Thoracic aorta (tissue), 2 donors: ENCODE measurements around the gene RAP1GAP2. TPM values are rescaled to one million over a fixed set of nuclear protein-coding genes. Genes with fewer than 3 reads are reported as not detected.

Experiments
- ATAC-seq: fragments of 150-250 bp; one replicate; pipeline ENCODE4 v1.8.0; 2017; ENCODE audit warnings: low read depth; ENCODE audit not compliant: insufficient number of reproducible peaks, low FRiP score
- DNase-seq: peaks from one replicate; pipeline ENCODE4 v3.0.0-alpha.2; 2020; ENCODE audit warnings: low spot score
- H3K27ac ChIP-seq, 2 donors: fragments of 200-600 bp; sonication (generic); 1 replicate in 1 of 2; 2 replicates in 1 of 2; pipeline ENCODE4 v1.5.1; 2016; ENCODE audit warnings: mild to moderate bottlenecking in 2 of 2, moderate library complexity in 2 of 2
- H3K27me3 ChIP-seq: fragments of 200-600 bp; sonication (generic); replicated peaks from 2 replicates; pipeline ENCODE4 v1.6.0; 2016; ENCODE audit warnings: mild to moderate bottlenecking; ENCODE audit not compliant: insufficient read depth
- H3K36me3 ChIP-seq: fragments of 200-600 bp; sonication (generic); one replicate; pipeline ENCODE4 v1.5.1; 2016
- H3K4me1 ChIP-seq, 2 donors: fragments of 200-600 bp; sonication (generic); 1 replicate in 1 of 2; 2 replicates in 1 of 2; pipeline versions ENCODE4 v1.5.1 to v1.6.0; 2016; ENCODE audit warnings: low read depth in 2 of 2, mild to moderate bottlenecking in 1 of 2; ENCODE audit not compliant: control insufficient read depth in 1 of 2
- H3K4me3 ChIP-seq: fragments of 200-600 bp; sonication (generic); 2 replicates; pipeline ENCODE4 v1.5.1; 2016; ENCODE audit warnings: mild to moderate bottlenecking
- H3K9me3 ChIP-seq: fragments of 200-600 bp; sonication (generic); 2 replicates; pipeline ENCODE4 v1.5.1; 2016
- CTCF ChIP-seq: fragments of 200-600 bp; sonication (generic); IDR thresholded peaks from one replicate; pipeline ENCODE4 v1.5.1; 2019; ENCODE audit warnings: antibody characterized with exemption
- total RNA-seq, 2 donors: library from RNA; depleted of rRNA; stranded (reverse); fragments of >200 nt; gene quantifications; one replicate each; pipeline versions ENCODE4 v1.1.0 to v1.2.3, GENCODE V29; 2016

RAP1GAP2 gene
- total RNA-seq, 2 donors from 2014 or later, result 10.0 to 12.4 TPM

- Histone ChIP-seq H3K9me3 (no peaks in the 10 kb centered on the region), H3K27me3 (no peaks in the 10 kb centered on the region), H3K27ac (no peak overlapping the region), H3K4me3 (no peak overlapping the region), H3K4me1 (no peaks in the 10 kb centered on the region), H3K36me3 (no peaks in the 10 kb centered on the region)
- ATAC-seq (no peak), DNase-seq (no peak)
- TF ChIP-seq CTCF, result no peak
These were observed 29.2 kb downstream of the RAP1GAP2 start for GRCh38 chr17:2825253-2825970.

GRCh38 chr17:2828397-2829038, 32.3 kb downstream of the RAP1GAP2 start:
- Histone ChIP-seq H3K27me3 (no peaks in the 10 kb centered on the region), H3K27ac (no peak overlapping the region)

GRCh38 chr17:2830678-2831077, 34.4 kb downstream of the RAP1GAP2 start:
- no peak for TF ChIP-seq CTCF

More at GRCh38 chr17:2828397-2829038, 32.3 kb downstream of the RAP1GAP2 start:
- Histone ChIP-seq H3K9me3 (no peaks in the 10 kb centered on the region), H3K4me1 (no peaks in the 10 kb centered on the region), H3K4me3 (no peak overlapping the region), H3K36me3 (no peaks in the 10 kb centered on the region)
- ATAC-seq (no peak), DNase-seq (no peak)
- peak; percentile 92 for TF ChIP-seq CTCF

GRCh38 chr17:2835780-2836179, 39.5 kb downstream of the RAP1GAP2 start:
- no peaks in the 10 kb centered on the region for H3K9me3 ChIP-seq
- TF ChIP-seq CTCF, result no peak
- H3K4me3 ChIP-seq, result no peak overlapping the region
- ATAC-seq, result no peak
- DNase-seq, result no peak
- no peaks in the 10 kb centered on the region for H3K4me1 ChIP-seq
- H3K27me3 ChIP-seq, result no peaks in the 10 kb centered on the region
- H3K27ac ChIP-seq, result no peak overlapping the region
- H3K36me3 ChIP-seq, result no peaks in the 10 kb centered on the region

More at GRCh38 chr17:2830678-2831077, 34.4 kb downstream of the RAP1GAP2 start:
- no peaks in the 10 kb centered on the region for H3K36me3 ChIP-seq
- ATAC-seq (no peak), DNase-seq (no peak)
- no peaks in the 10 kb centered on the region for H3K4me1 ChIP-seq
- H3K27ac ChIP-seq, result no peak overlapping the region
- H3K4me3 ChIP-seq, result no peak overlapping the region
- H3K27me3 ChIP-seq, result no peaks in the 10 kb centered on the region
- H3K9me3 ChIP-seq, result no peaks in the 10 kb centered on the region

- no peaks in the 10 kb centered on the region for H3K36me3 ChIP-seq
- no peak overlapping the region for H3K4me3 ChIP-seq
- no peaks in the 10 kb centered on the region for H3K27me3 ChIP-seq
- DNase-seq (no peak), ATAC-seq (no peak)
- no peak for TF ChIP-seq CTCF
- no peaks in the 10 kb centered on the region for H3K4me1 ChIP-seq
- no peak overlapping the region for H3K27ac ChIP-seq
- no peaks in the 10 kb centered on the region for H3K9me3 ChIP-seq
These were observed 40.9 kb downstream of the RAP1GAP2 start for GRCh38 chr17:2837147-2837561.
